LNCAP (cell line): ENCODE data around the gene DNAH3.

Experiments
- CTCF ChIP-seq: fragments of 450-650 bp; IDR thresholded peaks from 2 replicates; pipeline ENCODE4 v1.5.1; 2017; ENCODE audit warnings: mild to moderate bottlenecking

DNAH3 gene

GRCh38 chr16:21092951-21093350, 57.7 kb downstream of the DNAH3 start:
- no peak for TF ChIP-seq CTCF

- no peak for TF ChIP-seq CTCF
Measured at GRCh38 chr16:21088646-21089538, 61.8 kb downstream of the DNAH3 start.

GRCh38 chr16:21088143-21088542, 62.5 kb downstream of the DNAH3 start:
- TF ChIP-seq CTCF = no peak

- no peak for TF ChIP-seq CTCF
Measured at GRCh38 chr16:21084631-21085225, 65.9 kb downstream of the DNAH3 start.

GRCh38 chr16:21083729-21084268, 66.8 kb downstream of the DNAH3 start:
- TF ChIP-seq CTCF = peak; percentile 76

GRCh38 chr16:21081329-21081728, 69.3 kb downstream of the DNAH3 start:
- no peak for TF ChIP-seq CTCF

- no peak for TF ChIP-seq CTCF
Measured at GRCh38 chr16:21078563-21078962, 72.1 kb downstream of the DNAH3 start.
